ENCODE results near the gene ALOX15. TPM values are rescaled to one million over a fixed set of nuclear protein-coding genes. Genes with fewer than 3 reads are reported as not detected.
A peak's percentile ranks its signal among the peaks of the same experiment; 100 is the strongest.

ALOX15 gene
- total and polyA plus RNA-seq, 10 of the 15 experiments (the other 5 are each of a cell fraction or from before 2014, with no cell fraction given): 0.05 to 1.0 (median 0.24) TPM

DNA sequence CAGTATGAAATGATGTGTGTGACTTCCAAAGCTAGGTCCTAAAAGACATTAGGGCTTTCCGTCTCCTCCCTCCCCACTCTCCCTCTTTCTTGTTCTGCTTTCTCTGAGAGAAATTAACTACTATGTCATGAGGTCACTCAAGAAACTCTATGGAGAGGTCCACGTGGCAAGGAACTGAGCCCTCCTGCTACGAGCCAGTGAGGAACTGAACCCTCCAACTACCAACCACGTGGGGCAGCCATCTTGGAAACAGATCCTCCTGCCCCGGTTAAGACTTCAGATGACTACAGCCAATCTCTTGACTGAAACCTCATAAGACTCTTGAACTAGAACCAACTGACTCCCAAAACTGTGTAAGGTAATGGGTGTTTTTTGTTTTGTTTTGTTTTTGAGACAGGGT lies 4.2 kb upstream of the ALOX15 start (continued):
- TF ChIP-seq, protein P1, sequence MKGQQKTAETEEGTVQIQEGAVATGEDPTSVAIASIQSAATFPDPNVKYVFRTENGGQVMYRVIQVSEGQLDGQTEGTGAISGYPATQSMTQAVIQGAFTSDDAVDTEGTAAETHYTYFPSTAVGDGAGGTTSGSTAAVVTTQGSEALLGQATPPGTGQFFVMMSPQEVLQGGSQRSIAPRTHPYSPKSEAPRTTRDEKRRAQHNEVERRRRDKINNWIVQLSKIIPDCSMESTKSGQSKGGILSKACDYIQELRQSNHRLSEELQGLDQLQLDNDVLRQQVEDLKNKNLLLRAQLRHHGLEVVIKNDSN (IDR thresholded peaks at IDR 0.05; ENCODE audit: borderline replicate concordance, extremely low read length, insufficient read depth, low read depth, low read length): peak; percentile 42
- TF ChIP-seq MXI1 (IDR thresholded peaks at IDR 0.05; ENCODE audit: low read depth, low read length) (no peak), CBX3 (IDR thresholded peaks at IDR 0.05; ENCODE audit: borderline replicate concordance, low read depth) (no peak), ZNF274 (IDR thresholded peaks at IDR 0.05; ENCODE audit: insufficient read depth, insufficient read length) (no peak), RAD51 (IDR thresholded peaks at IDR 0.05) (peak; percentile 24; the same call in 1 of the 2 replicates), POLR2A (IDR thresholded peaks at IDR 0.05; ENCODE audit: low read depth, low read length) (no peak)
- TF ChIP-seq, protein P2, sequence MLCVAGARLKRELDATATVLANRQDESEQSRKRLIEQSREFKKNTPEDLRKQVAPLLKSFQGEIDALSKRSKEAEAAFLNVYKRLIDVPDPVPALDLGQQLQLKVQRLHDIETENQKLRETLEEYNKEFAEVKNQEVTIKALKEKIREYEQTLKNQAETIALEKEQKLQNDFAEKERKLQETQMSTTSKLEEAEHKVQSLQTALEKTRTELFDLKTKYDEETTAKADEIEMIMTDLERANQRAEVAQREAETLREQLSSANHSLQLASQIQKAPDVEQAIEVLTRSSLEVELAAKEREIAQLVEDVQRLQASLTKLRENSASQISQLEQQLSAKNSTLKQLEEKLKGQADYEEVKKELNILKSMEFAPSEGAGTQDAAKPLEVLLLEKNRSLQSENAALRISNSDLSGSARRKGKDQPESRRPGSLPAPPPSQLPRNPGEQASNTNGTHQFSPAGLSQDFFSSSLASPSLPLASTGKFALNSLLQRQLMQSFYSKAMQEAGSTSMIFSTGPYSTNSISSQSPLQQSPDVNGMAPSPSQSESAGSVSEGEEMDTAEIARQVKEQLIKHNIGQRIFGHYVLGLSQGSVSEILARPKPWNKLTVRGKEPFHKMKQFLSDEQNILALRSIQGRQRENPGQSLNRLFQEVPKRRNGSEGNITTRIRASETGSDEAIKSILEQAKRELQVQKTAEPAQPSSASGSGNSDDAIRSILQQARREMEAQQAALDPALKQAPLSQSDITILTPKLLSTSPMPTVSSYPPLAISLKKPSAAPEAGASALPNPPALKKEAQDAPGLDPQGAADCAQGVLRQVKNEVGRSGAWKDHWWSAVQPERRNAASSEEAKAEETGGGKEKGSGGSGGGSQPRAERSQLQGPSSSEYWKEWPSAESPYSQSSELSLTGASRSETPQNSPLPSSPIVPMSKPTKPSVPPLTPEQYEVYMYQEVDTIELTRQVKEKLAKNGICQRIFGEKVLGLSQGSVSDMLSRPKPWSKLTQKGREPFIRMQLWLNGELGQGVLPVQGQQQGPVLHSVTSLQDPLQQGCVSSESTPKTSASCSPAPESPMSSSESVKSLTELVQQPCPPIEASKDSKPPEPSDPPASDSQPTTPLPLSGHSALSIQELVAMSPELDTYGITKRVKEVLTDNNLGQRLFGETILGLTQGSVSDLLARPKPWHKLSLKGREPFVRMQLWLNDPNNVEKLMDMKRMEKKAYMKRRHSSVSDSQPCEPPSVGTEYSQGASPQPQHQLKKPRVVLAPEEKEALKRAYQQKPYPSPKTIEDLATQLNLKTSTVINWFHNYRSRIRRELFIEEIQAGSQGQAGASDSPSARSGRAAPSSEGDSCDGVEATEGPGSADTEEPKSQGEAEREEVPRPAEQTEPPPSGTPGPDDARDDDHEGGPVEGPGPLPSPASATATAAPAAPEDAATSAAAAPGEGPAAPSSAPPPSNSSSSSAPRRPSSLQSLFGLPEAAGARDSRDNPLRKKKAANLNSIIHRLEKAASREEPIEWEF (IDR thresholded peaks at IDR 0.05; ENCODE audit: insufficient replicate concordance, low read depth, low read length): no peak
